ENCODE measurements around the gene SCYL2. TPM values are rescaled to one million over a fixed set of nuclear protein-coding genes. Genes with fewer than 3 reads are reported as not detected.

Gene SCYL2
- total and polyA plus RNA-seq, 2 of the 13 experiments (the other 11 are each of a cell fraction or from before 2014, with no cell fraction given) = 11.4 to 28.8 TPM

DNA sequence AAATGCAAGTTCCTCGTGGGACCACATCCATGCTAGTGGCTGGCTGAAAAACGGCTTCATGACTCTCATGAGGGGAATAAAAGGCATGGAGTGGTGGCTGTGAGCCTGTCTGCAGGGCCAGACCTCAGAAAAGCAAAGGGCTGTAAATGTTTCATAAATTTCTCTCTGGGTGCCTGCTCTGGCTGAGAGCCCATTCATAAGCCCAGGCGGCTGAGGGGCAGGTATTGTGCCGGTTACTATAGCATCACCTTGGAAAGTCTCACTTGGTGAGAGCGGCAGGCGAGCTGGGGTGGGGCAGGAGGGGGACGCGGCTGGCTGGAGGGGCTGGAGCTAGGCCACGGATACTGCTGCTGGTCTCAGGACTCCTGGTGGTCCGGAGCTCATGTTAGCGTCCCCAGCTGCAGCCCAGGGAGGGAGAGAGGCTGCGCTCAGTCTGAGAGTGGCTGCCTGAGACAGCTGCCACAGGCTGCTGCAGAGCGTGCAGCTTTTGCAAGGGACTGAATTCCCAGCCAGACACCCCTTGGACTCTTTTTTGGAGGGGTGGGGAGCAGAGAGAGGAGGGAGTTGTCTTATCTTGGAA is 89.8 kb downstream of the SCYL2 start, which contains the start of gene SLC17A8:
Gene SLC17A8 (plus strand): TSS at position 431 of the 580 bp plus-strand sequence. CDS start 318 bp downstream, outside the sequence.
- peak within 1 kb of the TSS; percentile 52 for H2AFZ ChIP-seq (ENCODE audit: low read length)
- 0 out of 2 replicates have a peak, but pooled peaks cover 11% of the 10 kb centered on the region for H3K4me1 ChIP-seq (ENCODE audit: insufficient read depth, low read length)
- FAIRE-seq (no peak), DNase-seq (ENCODE audit: low spot score) (no peak), ATAC-seq (peak; percentile 97)
- H4K20me1 ChIP-seq (ENCODE audit: insufficient read depth, low read length) = no peaks in the 10 kb centered on the region
- ChIA-PET CTCF (ENCODE audit: low intra/inter-chr PET ratio, low total read pairs) (no interaction called here), POLR2A (no interaction called here)
- in situ Hi-C loops (cut with HindIII; ENCODE audit: extremely low pct_ligation_motif_present, low pct_unique_long_range_greater_than_20kb) = loop anchor here (10.0 kb wide), 1 partner anchor 378 kb away; no protein-coding TSS in a partner anchor
- peak within 1 kb of the TSS; percentile 7 to 27 (median 27); a peak in 4 of 6 replicates for H3K4me3 ChIP-seq (replicated peaks in 1 of 3; ENCODE audit: insufficient read depth in 1 of 3, low read depth in 2 of 3, low read length in 3 of 3)
- H3K9me3 ChIP-seq (ENCODE audit: low read length) = no peaks in the 10 kb centered on the region
- H3K4me2 ChIP-seq (ENCODE audit: low read depth, low read length) = peak within 1 kb of the TSS; percentile 62
- H3K9ac ChIP-seq (ENCODE audit: insufficient read depth, low read depth, low read length) = no peak within 1 kb of the TSS
- no peaks in the 10 kb centered on the region for H3K36me3 ChIP-seq (replicated peaks in 1 of 2; ENCODE audit: control insufficient read depth in 1 of 2, insufficient read depth in 2 of 2, low read length in 2 of 2)
- no peak for TF ChIP-seq ZBTB42 (CRISPR knock-in tag; IDR thresholded peaks at IDR 0.05)
- TF ChIP-seq, protein P1, sequence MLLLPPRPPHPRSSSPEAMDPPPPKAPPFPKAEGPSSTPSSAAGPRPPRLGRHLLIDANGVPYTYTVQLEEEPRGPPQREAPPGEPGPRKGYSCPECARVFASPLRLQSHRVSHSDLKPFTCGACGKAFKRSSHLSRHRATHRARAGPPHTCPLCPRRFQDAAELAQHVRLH (CRISPR knock-in tag; IDR thresholded peaks at IDR 0.05; ENCODE audit: borderline replicate concordance, low read depth) = no peak
- no peak for TF ChIP-seq ZKSCAN5 (CRISPR knock-in tag; IDR thresholded peaks at IDR 0.05)
- no peak for TF ChIP-seq ZBTB20 (CRISPR knock-in tag; IDR thresholded peaks at IDR 0.05; ENCODE audit: borderline replicate concordance, low read depth)
- no peak for TF ChIP-seq NBN (conservative IDR thresholded peaks at IDR 0.05)
- TF ChIP-seq ZNF451 (CRISPR knock-in tag; IDR thresholded peaks at IDR 0.05) = no peak
- TF ChIP-seq PLSCR1 (CRISPR knock-in tag; IDR thresholded peaks at IDR 0.05; ENCODE audit: borderline replicate concordance) = no peak
- TF ChIP-seq TBX2 (CRISPR knock-in tag; IDR thresholded peaks at IDR 0.05; ENCODE audit: borderline replicate concordance) = no peak
- TF ChIP-seq HNRNPUL1 (IDR thresholded peaks at IDR 0.05; ENCODE audit: low read depth, low read length) = no peak
- TF ChIP-seq, protein P2, sequence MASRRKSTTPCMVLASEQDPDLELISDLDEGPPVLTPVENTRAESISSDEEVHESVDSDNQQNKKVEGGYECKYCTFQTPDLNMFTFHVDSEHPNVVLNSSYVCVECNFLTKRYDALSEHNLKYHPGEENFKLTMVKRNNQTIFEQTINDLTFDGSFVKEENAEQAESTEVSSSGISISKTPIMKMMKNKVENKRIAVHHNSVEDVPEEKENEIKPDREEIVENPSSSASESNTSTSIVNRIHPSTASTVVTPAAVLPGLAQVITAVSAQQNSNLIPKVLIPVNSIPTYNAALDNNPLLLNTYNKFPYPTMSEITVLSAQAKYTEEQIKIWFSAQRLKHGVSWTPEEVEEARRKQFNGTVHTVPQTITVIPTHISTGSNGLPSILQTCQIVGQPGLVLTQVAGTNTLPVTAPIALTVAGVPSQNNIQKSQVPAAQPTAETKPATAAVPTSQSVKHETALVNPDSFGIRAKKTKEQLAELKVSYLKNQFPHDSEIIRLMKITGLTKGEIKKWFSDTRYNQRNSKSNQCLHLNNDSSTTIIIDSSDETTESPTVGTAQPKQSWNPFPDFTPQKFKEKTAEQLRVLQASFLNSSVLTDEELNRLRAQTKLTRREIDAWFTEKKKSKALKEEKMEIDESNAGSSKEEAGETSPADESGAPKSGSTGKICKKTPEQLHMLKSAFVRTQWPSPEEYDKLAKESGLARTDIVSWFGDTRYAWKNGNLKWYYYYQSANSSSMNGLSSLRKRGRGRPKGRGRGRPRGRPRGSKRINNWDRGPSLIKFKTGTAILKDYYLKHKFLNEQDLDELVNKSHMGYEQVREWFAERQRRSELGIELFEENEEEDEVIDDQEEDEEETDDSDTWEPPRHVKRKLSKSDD (CRISPR knock-in tag; IDR thresholded peaks at IDR 0.05; ENCODE audit: low read depth) = no peak
- no peak for TF ChIP-seq REXO4 (CRISPR knock-in tag; IDR thresholded peaks at IDR 0.05; ENCODE audit: borderline replicate concordance)
- 4% methylated on average over 4 of the region's 13 CpGs for WGBS (ENCODE audit: low lambda C conversion rate)
- no TSS peak for BruUV-seq (replicated peaks)
- intact Hi-C loops (cut with micrococcal nuclease; ENCODE audit: unreplicated experiment) = no loop called here
- H3K27ac ChIP-seq (ENCODE audit: extremely low read length, insufficient read depth, low read length) = no peak within 1 kb of the TSS
- H3K27me3 ChIP-seq (ENCODE audit: control insufficient read depth in 1 of 2, insufficient read depth in 2 of 2, low read length in 2 of 2) = peaks cover 2 to 10% of the 10 kb centered on the region in 2 experiments; a peak in 2 of 5 replicates
- H3K79me2 ChIP-seq (ENCODE audit: insufficient read depth, low read length) = no peaks in the 10 kb centered on the region

Measured in HepG2 (cell line).